Right lobe of liver (tissue), 6 donors: Measurements from ENCODE around the gene FUT1. TPM values are rescaled to one million over a fixed set of nuclear protein-coding genes. Genes with fewer than 3 reads are reported as not detected.
A peak's percentile ranks its signal among the peaks of the same experiment; 100 is the strongest.

ENCODE experiments used
- ATAC-seq, 4 donors: fragments of 200-7000 bp; cut with Tn5 transposase; one replicate each; pipeline ENCODE4 v1.9.1; 2020; ENCODE audit warnings: mild to moderate bottlenecking in 4 of 4, moderate library complexity in 4 of 4
- DNase-seq, 3 donors: peaks; one replicate each; pipeline ENCODE4 v3.0.0-alpha.2; 2020
- H3K27ac ChIP-seq, 3 donors: fragments of 200-600 bp; one replicate each; pipeline ENCODE4 v1.8.0; 2022
- H3K27me3 ChIP-seq, 2 donors: fragments of 200-600 bp; one replicate each; pipeline ENCODE4 v1.8.0; 2022
- H3K36me3 ChIP-seq, 4 donors: fragments of 200-600 bp; sonication (generic) in 1 of 4; one replicate each; pipeline versions ENCODE4 v1.5.1 to v1.8.0; 2017 to 2022; ENCODE audit warnings: control low read depth in 1 of 4
- H3K4me1 ChIP-seq, 4 donors: fragments of 200-600 bp; sonication (generic) in 1 of 4; one replicate each; pipeline versions ENCODE4 v1.5.1 to v1.8.0; 2017 to 2022; ENCODE audit warnings: control low read depth in 1 of 4
- H3K4me3 ChIP-seq, 3 donors: fragments of 200-600 bp; one replicate each; pipeline ENCODE4 v1.8.0; 2022
- H3K9me3 ChIP-seq, 4 donors: fragments of 200-600 bp; sonication (generic) in 1 of 4; one replicate each; pipeline versions ENCODE4 v1.5.1 to v1.8.0; 2017 to 2022; ENCODE audit warnings: control low read depth in 1 of 4
- POLR2A ChIP-seq: fragments of 450-650 bp; IDR thresholded peaks from one replicate; pipeline ENCODE4 v1.6.1; 2017; ENCODE audit warnings: antibody characterized with exemption, mild to moderate bottlenecking
- whole genome bisulfite sequencing: methylation state at CpG from one replicate; pipeline ENCODE4 v1.1.6; 2018; ENCODE audit warnings: low coverage, low lambda C conversion rate; ENCODE audit not compliant: insufficient coverage; ENCODE audit errors: missing lambda C conversion rate; 5-methylcytosine and 5-hydroxymethylcytosine counted together
- intact Hi-C, 2 donors: fragments of 100-400 bp; cut with DNase I; formaldehyde crosslinking; loops; one replicate each; pipeline versions ENCODE4 v1.11.2 to v1.14.1; 2022
- total RNA-seq, 6 experiments: library from RNA; depleted of rRNA in 2 of 6; stranded (reverse); fragments of >200 nt in 2 of 6; fragmentation: NEBNext Ultra II Directional in 3 of 6; extraction: Animal tissue kit (Norgen Biotek cat#: 25700) in 3 of 6; gene quantifications; one replicate each; pipeline versions ENCODE4 v1.1.0 to v1.2.4, GENCODE V29; 2016 to 2023
- TF ChIP-seq, protein P1 (sequence below), 4 donors: fragments of 200-600 bp in 3 of 4; fragments of 450-650 bp in 1 of 4; IDR thresholded peaks; one replicate each; pipeline versions ENCODE4 v1.5.1 to v1.8.0; 2016 to 2022; ENCODE audit warnings: antibody characterized with exemption in 4 of 4, mild to moderate bottlenecking in 2 of 4
- donor health status: DM: no; HTN: yes; CAD: no.
- donor health status: DM: no; HTN: no; CAD: no.
- donor health status: DM: no; HTN: no; CAD: no.
- donor health status: DM: no; HTN: yes; CAD: no.
- donor health status: DM: no; HTN: yes; CAD: no.

Gene FUT1
- total RNA-seq, 6 experiments from 2014 or later: 0.22 to 1.9 (median 0.93) TPM

DNA sequence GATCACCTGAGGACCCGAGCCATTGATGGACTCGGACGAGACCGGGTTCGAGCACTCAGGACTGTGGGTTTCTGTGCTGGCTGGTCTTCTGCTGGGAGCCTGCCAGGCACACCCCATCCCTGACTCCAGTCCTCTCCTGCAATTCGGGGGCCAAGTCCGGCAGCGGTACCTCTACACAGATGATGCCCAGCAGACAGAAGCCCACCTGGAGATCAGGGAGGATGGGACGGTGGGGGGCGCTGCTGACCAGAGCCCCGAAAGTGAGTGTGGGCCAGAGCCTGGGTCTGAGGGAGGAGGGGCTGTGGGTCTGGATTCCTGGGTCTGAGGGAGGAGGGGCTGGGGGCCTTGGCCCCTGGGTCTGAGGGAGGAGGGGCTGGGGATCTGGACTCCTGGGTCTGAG lies 3.8 kb upstream of the FUT1 start:
- intact Hi-C loops: no loop called here
- WGBS: 20% methylated on average over 8 of the region's 11 CpGs
- peaks cover 0 to 11% (median 0%) of the 10 kb centered on the region in 4 donors for H3K36me3 ChIP-seq
- peaks cover 0 to 21% (median 8%) of the 10 kb centered on the region in 4 donors for H3K4me1 ChIP-seq
- peak overlapping the region in 1 of 3 donors; percentile 70 for H3K27ac ChIP-seq
- ATAC-seq (peak in 1 of 4 donors; percentile 3), DNase-seq (no peak)
- peak overlapping the region in 2 of 3 donors; percentile 16 to 59 for H3K4me3 ChIP-seq
- H3K9me3 ChIP-seq: no peaks in the 10 kb centered on the region
- no peaks in the 10 kb centered on the region for H3K27me3 ChIP-seq
- peak; percentile 11 for TF ChIP-seq POLR2A
- TF ChIP-seq, protein P1, sequence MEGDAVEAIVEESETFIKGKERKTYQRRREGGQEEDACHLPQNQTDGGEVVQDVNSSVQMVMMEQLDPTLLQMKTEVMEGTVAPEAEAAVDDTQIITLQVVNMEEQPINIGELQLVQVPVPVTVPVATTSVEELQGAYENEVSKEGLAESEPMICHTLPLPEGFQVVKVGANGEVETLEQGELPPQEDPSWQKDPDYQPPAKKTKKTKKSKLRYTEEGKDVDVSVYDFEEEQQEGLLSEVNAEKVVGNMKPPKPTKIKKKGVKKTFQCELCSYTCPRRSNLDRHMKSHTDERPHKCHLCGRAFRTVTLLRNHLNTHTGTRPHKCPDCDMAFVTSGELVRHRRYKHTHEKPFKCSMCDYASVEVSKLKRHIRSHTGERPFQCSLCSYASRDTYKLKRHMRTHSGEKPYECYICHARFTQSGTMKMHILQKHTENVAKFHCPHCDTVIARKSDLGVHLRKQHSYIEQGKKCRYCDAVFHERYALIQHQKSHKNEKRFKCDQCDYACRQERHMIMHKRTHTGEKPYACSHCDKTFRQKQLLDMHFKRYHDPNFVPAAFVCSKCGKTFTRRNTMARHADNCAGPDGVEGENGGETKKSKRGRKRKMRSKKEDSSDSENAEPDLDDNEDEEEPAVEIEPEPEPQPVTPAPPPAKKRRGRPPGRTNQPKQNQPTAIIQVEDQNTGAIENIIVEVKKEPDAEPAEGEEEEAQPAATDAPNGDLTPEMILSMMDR (IDR thresholded peaks at IDR 0.05): no peak

DNA sequence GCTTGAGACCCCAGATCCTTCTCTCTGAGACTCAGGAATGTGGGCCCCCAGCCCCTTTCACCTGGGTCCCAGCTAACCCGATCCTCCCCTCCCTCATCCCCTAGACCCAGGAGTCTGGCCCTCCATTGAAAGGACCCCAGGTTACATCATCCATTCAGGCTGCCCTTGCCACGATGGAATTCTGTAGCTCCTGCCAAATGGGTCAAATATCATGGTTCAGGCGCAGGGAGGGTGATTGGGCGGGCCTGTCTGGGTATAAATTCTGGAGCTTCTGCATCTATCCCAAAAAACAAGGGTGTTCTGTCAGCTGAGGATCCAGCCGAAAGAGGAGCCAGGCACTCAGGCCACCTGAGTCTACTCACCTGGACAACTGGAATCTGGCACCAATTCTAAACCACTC lies 3.3 kb upstream of the FUT1 start:
- ATAC-seq (peak; percentile 57 to 75 (median 68)), DNase-seq (peak; percentile 43 to 73 (median 70))
- 26% methylated on average over 4 of the region's 5 CpGs for WGBS
- TF ChIP-seq, protein P1 (IDR thresholded peaks at IDR 0.05): no peak
- peak; percentile 95 for TF ChIP-seq POLR2A
- Histone ChIP-seq H3K4me1 (peaks cover 0 to 21% (median 8%) of the 10 kb centered on the region in 4 donors), H3K27me3 (no peaks in the 10 kb centered on the region), H3K36me3 (peaks cover 0 to 11% (median 0%) of the 10 kb centered on the region in 4 donors), H3K9me3 (no peaks in the 10 kb centered on the region), H3K27ac (peak overlapping the region in 1 of 3 donors; percentile 70), H3K4me3 (peak overlapping the region in 2 of 3 donors; percentile 16 to 59)
- intact Hi-C loops: no loop called here

DNA sequence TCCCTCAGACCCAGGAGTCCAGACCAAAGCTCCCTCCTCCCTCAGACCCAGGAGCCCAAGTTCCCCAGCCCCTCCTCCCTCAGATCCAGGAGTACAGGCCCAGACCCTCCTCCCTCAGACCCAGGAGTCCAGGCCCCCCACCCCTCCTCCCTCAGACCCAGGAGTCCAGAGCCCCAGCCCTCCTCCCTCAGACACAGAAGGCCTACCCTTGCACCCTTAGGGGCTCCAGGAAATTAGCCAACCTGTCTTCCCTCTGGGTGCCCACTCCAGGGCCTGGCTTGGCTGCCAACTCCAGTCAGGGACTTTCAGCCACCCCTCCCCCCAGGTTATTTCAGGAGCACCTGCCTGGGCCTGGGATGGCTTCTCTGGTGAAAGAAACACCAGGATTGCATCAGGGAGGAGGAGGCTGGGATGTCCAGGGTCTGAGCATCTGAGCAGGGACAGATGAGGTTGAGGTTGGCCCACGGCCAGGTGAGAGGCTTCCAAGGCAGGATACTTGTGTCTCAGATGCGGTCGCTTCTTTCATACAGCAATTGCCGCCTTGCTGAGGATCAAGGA lies 2.7 kb upstream of the FUT1 start, which contains the start of gene FGF21:
FGF21 (plus strand) TSS at position 441 of the 558 bp plus-strand sequence. CDS start 713 bp downstream, outside the sequence.
- intact Hi-C loops: no loop called here
- DNase-seq (peak in 1 of 3 donors; percentile 48), ATAC-seq (peak; percentile 24 to 73 (median 28))
- no CpG with 5 or more reads among the region's 4 CpGs for WGBS
- H3K9me3 ChIP-seq: no peaks in the 10 kb centered on the region
- peak within 1 kb of the TSS in 2 of 3 donors; percentile 16 to 59 for H3K4me3 ChIP-seq
- H3K27me3 ChIP-seq: no peaks in the 10 kb centered on the region
- TF ChIP-seq, protein P1 (IDR thresholded peaks at IDR 0.05): no peak
- TF ChIP-seq POLR2A: no peak
- H3K27ac ChIP-seq: peak within 1 kb of the TSS in 2 of 3 donors; percentile 24 to 70
- peaks cover 0 to 21% (median 8%) of the 10 kb centered on the region in 4 donors for H3K4me1 ChIP-seq
- H3K36me3 ChIP-seq: peaks cover 0 to 11% (median 0%) of the 10 kb centered on the region in 4 donors

DNA sequence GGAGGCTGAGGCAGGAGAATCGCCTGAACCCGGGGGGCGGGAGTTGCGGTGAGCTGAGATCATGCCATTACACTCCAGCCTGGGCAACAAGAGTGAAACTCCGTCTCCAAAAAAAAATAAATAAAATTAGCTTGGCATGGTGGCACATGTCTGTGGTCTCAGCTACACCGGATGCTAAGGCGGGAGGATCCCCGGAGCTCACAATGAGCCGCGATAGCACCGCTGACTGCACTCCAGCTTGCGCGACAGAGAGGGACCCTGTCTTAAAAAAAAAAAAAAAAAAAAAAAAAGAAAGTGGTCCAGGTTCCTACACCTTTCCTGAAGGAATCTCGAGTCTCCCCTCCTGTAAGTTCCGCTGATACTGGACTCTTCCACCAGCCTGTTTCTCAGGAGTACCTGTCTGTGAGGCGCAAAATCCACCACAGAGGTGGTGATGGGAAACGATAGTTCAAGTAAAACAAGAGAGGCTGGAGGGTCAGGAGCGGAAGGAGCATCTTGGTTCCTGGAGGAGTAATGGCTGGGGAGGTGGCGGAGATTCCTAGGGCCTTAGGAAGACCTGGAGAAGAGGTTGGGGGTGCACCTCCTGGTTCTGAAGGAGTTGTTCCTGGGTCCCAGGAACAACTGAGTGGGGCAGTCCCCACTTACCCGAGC lies 471 bp downstream of the FUT1 start:
- Histone ChIP-seq H3K4me3 (peak overlapping the region; percentile 18 to 35 (median 26)), H3K4me1 (peaks cover 0 to 17% (median 3%) of the 10 kb centered on the region in 4 donors), H3K9me3 (no peaks in the 10 kb centered on the region), H3K36me3 (no peaks in the 10 kb centered on the region), H3K27ac (peak overlapping the region; percentile 4 to 24 (median 19)), H3K27me3 (no peaks in the 10 kb centered on the region)
- ATAC-seq (no peak), DNase-seq (no peak)
- WGBS: 75% methylated on average over 19 of the region's 20 CpGs
- TF ChIP-seq, protein P1 (IDR thresholded peaks at IDR 0.05): no peak
- no peak for TF ChIP-seq POLR2A
- intact Hi-C loops: no loop called here
